ENCODE measurements around the gene CASR. TPM values are rescaled to one million over a fixed set of nuclear protein-coding genes. Genes with fewer than 3 reads are reported as not detected.

The CASR gene
- total RNA-seq, 4 donors from 2014 or later, result 0.04 TPM; not detected in 3

- H3K9me3 ChIP-seq, result no peaks in the 10 kb centered on the region
- no peak overlapping the region for H3K4me3 ChIP-seq
- no peak for ATAC-seq
- TF ChIP-seq POLR2A (IDR thresholded peaks at IDR 0.05) (no peak), EP300 (IDR thresholded peaks at IDR 0.05) (no peak), POLR2AphosphoS5 (IDR thresholded peaks at IDR 0.05) (no peak)
- no peaks in the 10 kb centered on the region for H3K4me1 ChIP-seq
- peaks cover 11% of the 10 kb centered on the region for H3K27me3 ChIP-seq
- WGBS, 2 donors (ENCODE audit: low coverage in 1 of 2), result 86 to 95% methylated on average over 2 of the region's 2 CpGs
- H3K27ac ChIP-seq, result no peak overlapping the region
- H3K36me3 ChIP-seq, result no peaks in the 10 kb centered on the region
Observed at GRCh38 chr3:122318620-122319019, 135.2 kb downstream of the CASR start.

- no peak for TF ChIP-seq EP300 (IDR thresholded peaks at IDR 0.05)
- no peak for TF ChIP-seq POLR2A (IDR thresholded peaks at IDR 0.05)
- TF ChIP-seq POLR2AphosphoS5 (IDR thresholded peaks at IDR 0.05), result no peak
- no peak for TF ChIP-seq CTCF (IDR thresholded peaks at IDR 0.05)
- no peak overlapping the region for H3K4me3 ChIP-seq
- no peaks in the 10 kb centered on the region for H3K36me3 ChIP-seq
- H3K9me3 ChIP-seq, result no peaks in the 10 kb centered on the region
- ATAC-seq, result no peak
- no peaks in the 10 kb centered on the region for H3K4me1 ChIP-seq
- H3K27ac ChIP-seq, result no peak overlapping the region
- H3K27me3 ChIP-seq, result no peaks in the 10 kb centered on the region
- 70 to 71% methylated on average over 3 to 4 of the region's 5 CpGs for WGBS, 2 donors (ENCODE audit: low coverage in 1 of 2)
Observed at GRCh38 chr3:122322095-122323075, 138.9 kb downstream of the CASR start.

GRCh38 chr3:122324871-122325323 lies 141.4 kb downstream of the CASR start, which contains the start of gene CSTA:
TSS of gene CSTA (plus strand) at chr3:122325248. CDS start at chr3:122325293, 45 bp downstream.
- Histone ChIP-seq H3K36me3 (no peaks in the 10 kb centered on the region), H3K27me3 (no peaks in the 10 kb centered on the region), H3K9me3 (no peaks in the 10 kb centered on the region), H3K4me1 (no peaks in the 10 kb centered on the region), H3K27ac (no peak within 1 kb of the TSS), H3K4me3 (no peak within 1 kb of the TSS)
- TF ChIP-seq POLR2AphosphoS5 (IDR thresholded peaks at IDR 0.05), result no peak
- TF ChIP-seq POLR2A (IDR thresholded peaks at IDR 0.05), result no peak
- no peak for TF ChIP-seq CTCF (IDR thresholded peaks at IDR 0.05)
- no peak for TF ChIP-seq EP300 (IDR thresholded peaks at IDR 0.05)
- WGBS, 2 donors (ENCODE audit: low coverage in 1 of 2), result 42 to 55% methylated on average over 2 to 6 of the region's 6 CpGs
- no peak for ATAC-seq

- Histone ChIP-seq H3K27me3 (no peaks in the 10 kb centered on the region), H3K4me3 (no peak overlapping the region), H3K27ac (no peak overlapping the region), H3K4me1 (no peaks in the 10 kb centered on the region), H3K9me3 (no peaks in the 10 kb centered on the region), H3K36me3 (no peaks in the 10 kb centered on the region)
- 88 to 90% methylated on average over 3 of the region's 3 CpGs for WGBS, 2 donors (ENCODE audit: low coverage in 1 of 2)
- no peak for ATAC-seq
- no peak for TF ChIP-seq POLR2AphosphoS5 (IDR thresholded peaks at IDR 0.05)
- TF ChIP-seq EP300 (IDR thresholded peaks at IDR 0.05), result no peak
- TF ChIP-seq CTCF (IDR thresholded peaks at IDR 0.05), result no peak
- TF ChIP-seq POLR2A (IDR thresholded peaks at IDR 0.05), result no peak
Observed at GRCh38 chr3:122325769-122326168, 142.3 kb downstream of the CASR start.

- WGBS, 2 donors (ENCODE audit: low coverage in 1 of 2), result 54 to 68% methylated on average over 3 to 4 of the region's 4 CpGs
- H3K36me3 ChIP-seq, result no peaks in the 10 kb centered on the region
- peaks cover 4% of the 10 kb centered on the region for H3K27me3 ChIP-seq
- ATAC-seq, result no peak
- TF ChIP-seq POLR2AphosphoS5 (IDR thresholded peaks at IDR 0.05) (no peak), POLR2A (IDR thresholded peaks at IDR 0.05) (no peak), CTCF (IDR thresholded peaks at IDR 0.05) (no peak), EP300 (IDR thresholded peaks at IDR 0.05) (no peak)
- no peak overlapping the region for H3K27ac ChIP-seq
- H3K4me1 ChIP-seq, result no peaks in the 10 kb centered on the region
- no peak overlapping the region for H3K4me3 ChIP-seq
- no peaks in the 10 kb centered on the region for H3K9me3 ChIP-seq
Observed at GRCh38 chr3:122331886-122332285, 148.4 kb downstream of the CASR start.

All from gastroesophageal sphincter (tissue), 4 donors.